HepG2 (cell line): ENCODE results near the gene DNAI2. TPM values are rescaled to one million over a fixed set of nuclear protein-coding genes. Genes with fewer than 3 reads are reported as not detected.
A peak's percentile ranks its signal among the peaks of the same experiment; 100 is the strongest.

Source experiments
- ESRRA ChIP-seq: sonication (generic); formaldehyde crosslinking; IDR thresholded peaks from 2 replicates; pipeline ENCODE4 v1.5.1; 2020; ENCODE audit warnings: mild to moderate bottlenecking, low read depth, missing genetic modification reagents
- FOXK1 ChIP-seq: sonication (generic); formaldehyde crosslinking; IDR thresholded peaks from 2 replicates; pipeline ENCODE4 v1.4.0; 2020; ENCODE audit warnings: low read depth, missing genetic modification reagents, borderline replicate concordance
- GZF1 ChIP-seq: sonication (generic); formaldehyde crosslinking; IDR thresholded peaks from 2 replicates; pipeline ENCODE4 v1.5.1; 2020; ENCODE audit warnings: mild to moderate bottlenecking, missing genetic modification reagents
- HIC2 ChIP-seq: sonication (generic); formaldehyde crosslinking; IDR thresholded peaks from 2 replicates; pipeline ENCODE4 v1.9.0; 2022; ENCODE audit warnings: low read depth, missing genetic modification reagents
- MIER2 ChIP-seq: IDR thresholded peaks from 2 replicates; pipeline ENCODE4 v1.6.1; 2016; ENCODE audit warnings: missing biosample characterization, missing genetic modification reagents
- POLR2G ChIP-seq: fragments of 200-400 bp; formaldehyde crosslinking; IDR thresholded peaks from 2 replicates; pipeline ENCODE4 v1.6.1; 2018; ENCODE audit warnings: mild to moderate bottlenecking, low read depth, low read length, moderate library complexity
- SALL2 ChIP-seq: sonication (generic); formaldehyde crosslinking; IDR thresholded peaks from 2 replicates; pipeline ENCODE4 v1.8.1; 2023; ENCODE audit warnings: mild to moderate bottlenecking, missing genetic modification reagents, inconsistent platforms
- STAT6 ChIP-seq: sonication (generic); formaldehyde crosslinking; IDR thresholded peaks from 2 replicates; pipeline ENCODE4 v1.4.0; 2020; ENCODE audit warnings: missing genetic modification reagents, mild to moderate bottlenecking, borderline replicate concordance
- TGIF2 ChIP-seq: IDR thresholded peaks from 2 replicates; pipeline ENCODE4 v1.6.1; 2016; ENCODE audit warnings: control low read depth, missing compliant biosample characterization
- UBTF ChIP-seq: sonication (generic); formaldehyde crosslinking; IDR thresholded peaks from 2 replicates; pipeline ENCODE4 v1.4.0; 2020; ENCODE audit warnings: mild to moderate bottlenecking, missing genetic modification reagents
- ZNF224 ChIP-seq: sonication (generic); formaldehyde crosslinking; IDR thresholded peaks from 2 replicates; pipeline ENCODE4 v1.5.0; 2020; ENCODE audit warnings: mild to moderate bottlenecking, missing genetic modification reagents
- ZNF230 ChIP-seq: sonication (generic); formaldehyde crosslinking; IDR thresholded peaks from 2 replicates; pipeline ENCODE4 v1.4.0; 2020; ENCODE audit warnings: mild to moderate bottlenecking, missing genetic modification reagents
- ZNF292 ChIP-seq: sonication (generic); formaldehyde crosslinking; IDR thresholded peaks from 2 replicates; pipeline ENCODE4 v1.8.1; 2022; ENCODE audit warnings: mild to moderate bottlenecking, low read depth, missing genetic modification reagents, borderline replicate concordance
- ZNF317 ChIP-seq: sonication (generic); formaldehyde crosslinking; IDR thresholded peaks from 2 replicates; pipeline ENCODE4 v1.5.0; 2020; ENCODE audit warnings: mild to moderate bottlenecking, missing genetic modification reagents
- ZNF335 ChIP-seq: sonication (generic); formaldehyde crosslinking; IDR thresholded peaks from 2 replicates; pipeline ENCODE4 v1.4.0; 2020; ENCODE audit warnings: missing genetic modification reagents
- ZNF350 ChIP-seq: sonication (generic); formaldehyde crosslinking; IDR thresholded peaks from 2 replicates; pipeline ENCODE4 v1.4.0; 2020; ENCODE audit warnings: mild to moderate bottlenecking, low read depth, missing genetic modification reagents, borderline replicate concordance
- ZNF556 ChIP-seq: sonication (generic); formaldehyde crosslinking; IDR thresholded peaks from 2 replicates; pipeline ENCODE4 v1.4.0; 2020; ENCODE audit warnings: mild to moderate bottlenecking, missing genetic modification reagents, borderline replicate concordance
- ZNF770 ChIP-seq: sonication (generic); formaldehyde crosslinking; IDR thresholded peaks from 2 replicates; pipeline ENCODE4 v1.5.0; 2020; ENCODE audit warnings: mild to moderate bottlenecking, missing genetic modification reagents
- ZNF879 ChIP-seq: sonication (generic); formaldehyde crosslinking; IDR thresholded peaks from 2 replicates; pipeline ENCODE4 v1.8.1; 2023; ENCODE audit warnings: missing genetic modification reagents
- polyA plus RNA-seq, 8 experiments: library from polyadenylated mRNA; depleted of rRNA in 3 of 8; stranded (reverse) in 7 of 8; unstranded in 1 of 8; fragments of >200 nt; fragmentation: Illumina TruSeq in 4 of 8; extraction: Trizol in 4 of 8; gene quantifications; 2 replicates each; pipeline versions ENCODE4 v1.2.1 to v1.2.3, GENCODE V29; 2011 to 2016; ENCODE audit warnings: low read depth in 4 of 8, missing spikeins in 1 of 8, mixed read lengths in 1 of 8; ENCODE audit not compliant: insufficient read depth in 1 of 8
- total RNA-seq, 5 experiments: library from RNA; depleted of rRNA; stranded (reverse); fragments of >200 nt; fragmentation: Illumina TruSeq; extraction: Trizol; gene quantifications; 2 replicates each; pipeline ENCODE4 v1.2.3, GENCODE V29; 2016; ENCODE audit warnings: low read depth in 1 of 5

The DNAI2 gene
- total and polyA plus RNA-seq, 2 of the 13 experiments (the other 11 are each of a cell fraction or from before 2014, with no cell fraction given), result not detected

GRCh38 chr17:74354123-74354522, 80.1 kb downstream of the DNAI2 start (continued):
- no peak for TF ChIP-seq ZNF879 (CRISPR knock-in tag)
- TF ChIP-seq UBTF (CRISPR knock-in tag), result peak; percentile 37; the same call in 1 of the 2 replicates
- TF ChIP-seq ESRRA (CRISPR knock-in tag), result no peak
- no peak for TF ChIP-seq ZNF770 (CRISPR knock-in tag)
- TF ChIP-seq ZNF317 (CRISPR knock-in tag), result no peak
- TF ChIP-seq ZNF556 (CRISPR knock-in tag), result 0 out of 2 replicates have a peak, but pooled peaks have one; percentile 52
- TF ChIP-seq FOXK1 (CRISPR knock-in tag), result no peak
- 0 out of 2 replicates have a peak, but pooled peaks have one; percentile 41 for TF ChIP-seq TGIF2 (CRISPR knock-in tag)
- no peak for TF ChIP-seq ZNF224 (CRISPR knock-in tag)
- TF ChIP-seq ZNF335 (CRISPR knock-in tag), result no peak
- TF ChIP-seq HIC2, result no peak
- no peak for TF ChIP-seq STAT6 (CRISPR knock-in tag)
- no peak; the same call in 1 of the 2 replicates for TF ChIP-seq ZNF350 (CRISPR knock-in tag)
- TF ChIP-seq ZNF292 (CRISPR knock-in tag), result no peak
- TF ChIP-seq POLR2G, result no peak
- peak; percentile 40; the same call in 1 of the 2 replicates for TF ChIP-seq SALL2
- 0 out of 2 replicates have a peak, but pooled peaks have one; percentile 38 for TF ChIP-seq GZF1 (CRISPR knock-in tag)
- TF ChIP-seq ZNF230, result no peak
- peak; percentile 54; the same call in 1 of the 2 replicates for TF ChIP-seq MIER2 (CRISPR knock-in tag)
